ENCODE data around the gene GRK1.

DNA sequence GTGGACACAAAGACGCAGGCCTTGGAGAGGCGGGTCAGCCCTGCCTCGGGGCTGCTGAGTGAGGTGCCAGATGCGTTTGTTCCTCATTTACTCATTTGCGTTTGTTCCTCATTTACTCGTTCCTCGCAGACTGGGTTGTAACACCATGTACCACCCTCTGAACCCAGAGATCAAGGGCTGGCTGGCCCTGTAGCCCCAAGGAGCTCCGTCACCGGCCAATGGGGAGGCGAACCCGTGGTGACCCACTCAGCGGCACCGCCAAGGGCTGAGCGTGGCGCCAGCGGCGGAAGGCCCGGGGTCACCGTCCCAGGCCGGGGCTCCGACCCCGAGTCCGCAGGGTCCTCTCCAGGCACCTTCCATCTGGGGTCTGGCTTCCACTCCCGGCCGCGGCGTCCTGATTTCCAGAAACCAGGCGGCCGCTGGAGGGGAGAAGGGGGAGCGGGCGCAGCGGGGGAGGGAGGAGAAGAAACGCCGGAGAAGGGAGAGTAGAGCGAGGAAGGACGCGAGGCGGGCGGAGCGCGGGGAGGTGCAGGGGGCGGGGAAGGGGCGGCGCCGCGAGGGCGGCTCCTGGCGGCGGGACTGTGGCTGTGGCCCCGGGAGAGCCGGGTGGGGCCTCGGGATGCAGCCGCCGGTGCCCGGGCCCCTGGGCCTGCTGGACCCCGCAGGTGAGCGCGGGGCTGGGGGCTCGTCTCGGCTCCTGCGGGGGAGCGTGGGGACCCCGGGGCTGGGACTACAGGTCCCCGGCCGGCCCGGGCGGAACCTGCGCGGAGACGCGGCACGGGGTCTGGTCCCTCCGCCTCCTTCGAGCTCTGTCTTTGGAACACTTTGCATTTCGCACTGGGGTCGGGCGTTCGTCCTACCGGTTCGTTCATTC, 91.9 kb downstream of the GRK1 start, which contains the start of gene TMEM255B:
- TF ChIP-seq ZFX (IDR thresholded peaks at IDR 0.05; ENCODE audit: borderline replicate concordance) (no peak), CTCF (IDR thresholded peaks at IDR 0.05) (peak; percentile 53)

All from 22Rv1 (cell line).